PC-3 (cell line): ENCODE data around the gene GNGT1.

ENCODE experiments used
- CTCF ChIP-seq: fragments of 300-600 bp; sonication (generic); conservative IDR thresholded peaks from 2 replicates; pipeline ENCODE4 v1.5.1; 2017; ENCODE audit warnings: antibody characterized with exemption, low read depth, mild to moderate bottlenecking, low read length
- EZH2 ChIP-seq: fragments of 300-600 bp; sonication (generic); IDR thresholded peaks from one replicate; pipeline ENCODE4 v1.6.1; 2017; ENCODE audit warnings: antibody characterized with exemption, mild to moderate bottlenecking, low read length; ENCODE audit not compliant: unreplicated experiment
- EZH2phosphoT487 ChIP-seq: fragments of 300-600 bp; sonication (generic); IDR thresholded peaks from 2 replicates; pipeline ENCODE4 v1.6.1; 2018; ENCODE audit warnings: mild to moderate bottlenecking, antibody characterized with exemption, low read length, borderline replicate concordance

GRCh38 chr7:93914581-93915066 is 8.3 kb downstream of the GNGT1 start:
- no peak for TF ChIP-seq EZH2
- no peak for TF ChIP-seq CTCF
- no peak for TF ChIP-seq EZH2phosphoT487
